H1 (cell line): ENCODE measurements around the gene TGFB2.

Experiments used
- ATF3 ChIP-seq: IDR thresholded peaks from 2 replicates; pipeline ENCODE4 v1.6.1; 2011; ENCODE audit warnings: low read depth, mild to moderate bottlenecking, low read length; ENCODE audit not compliant: insufficient read depth
- CBX5 ChIP-seq: fragments of 300-800, 300-1000 bp; sonication (generic); IDR thresholded peaks from 2 replicates; pipeline ENCODE4 v1.7.1; 2016; ENCODE audit warnings: antibody characterized with exemption, low read length, low read depth
- CREB1 ChIP-seq: IDR thresholded peaks from 2 replicates; pipeline ENCODE4 v1.6.1; 2012; ENCODE audit warnings: inconsistent platforms
- CTCF ChIP-seq, 3 experiments: IDR thresholded peaks; 1 replicate in 2 of 3; 2 replicates in 1 of 3; pipeline versions ENCODE4 v1.5.1 to v1.6.1; 2011; ENCODE audit warnings: low read length in 3 of 3, mild to moderate bottlenecking in 3 of 3, inconsistent platforms in 2 of 3, low read depth in 1 of 3, moderate library complexity in 1 of 3; ENCODE audit not compliant: insufficient read depth in 1 of 3; ENCODE audit errors: control extremely low read depth in 1 of 3
- EP300 ChIP-seq, 2 experiments: IDR thresholded peaks; 1 replicate in 1 of 2; 2 replicates in 1 of 2; pipeline ENCODE4 v1.6.1; 2011 to 2012; ENCODE audit warnings: low read depth in 2 of 2, low read length in 2 of 2, mild to moderate bottlenecking in 2 of 2, borderline replicate concordance in 1 of 2, inconsistent platforms in 1 of 2, moderate library complexity in 1 of 2
- EZH2 ChIP-seq: fragments of 200-600 bp; sonication (generic); IDR thresholded peaks from 2 replicates; pipeline ENCODE4 v1.7.1; 2012; ENCODE audit warnings: low read depth, mild to moderate bottlenecking, moderate library complexity, low read length, inconsistent platforms; ENCODE audit not compliant: severe bottlenecking
- GABPA ChIP-seq: IDR thresholded peaks from 2 replicates; pipeline ENCODE4 v1.6.1; 2011; ENCODE audit warnings: mild to moderate bottlenecking, low read length, moderate library complexity, borderline replicate concordance; ENCODE audit not compliant: insufficient read depth
- JUND ChIP-seq: IDR thresholded peaks from 2 replicates; pipeline ENCODE4 v1.6.1; 2011; ENCODE audit warnings: mild to moderate bottlenecking, improper control_type of control experiment, low read length
- KDM5A ChIP-seq: fragments of 200-600 bp; IDR thresholded peaks from 2 replicates; pipeline ENCODE4 v1.7.1; 2012; ENCODE audit warnings: mild to moderate bottlenecking, low read length, inconsistent platforms, mixed read lengths
- MAX ChIP-seq: IDR thresholded peaks from 2 replicates; pipeline ENCODE4 v1.6.1; 2012; ENCODE audit warnings: inconsistent platforms
- POLR2A ChIP-seq, 2 experiments: IDR thresholded peaks; 1 replicate in 1 of 2; 2 replicates in 1 of 2; pipeline ENCODE4 v1.6.1; 2011; ENCODE audit warnings: low read depth in 2 of 2, low read length in 2 of 2, mild to moderate bottlenecking in 2 of 2; ENCODE audit errors: control extremely low read depth in 1 of 2
- POLR2AphosphoS5 ChIP-seq: IDR thresholded peaks from 2 replicates; pipeline ENCODE4 v1.6.1; 2011; ENCODE audit warnings: low read depth, low read length
- SP2 ChIP-seq: IDR thresholded peaks from 2 replicates; pipeline ENCODE4 v1.6.1; 2012; ENCODE audit warnings: mild to moderate bottlenecking, low read length, inconsistent platforms
- USF2 ChIP-seq: IDR thresholded peaks from 2 replicates; pipeline ENCODE4 v1.6.1; 2011; ENCODE audit warnings: low read length, improper control_type of control experiment

GRCh38 chr1:218490406-218490922 is 145.3 kb downstream of the TGFB2 start:
- TF ChIP-seq CTCF (IDR thresholded peaks at IDR 0.05; ENCODE audit: control extremely low read depth in 1 of 3, insufficient read depth in 1 of 3, low read depth in 1 of 3, low read length in 3 of 3) (no peak), USF2 (no peak), MAX (no peak), GABPA (no peak), JUND (no peak), POLR2AphosphoS5 (no peak), POLR2A (IDR thresholded peaks at IDR 0.05; ENCODE audit: control extremely low read depth in 1 of 2, low read depth in 2 of 2, low read length in 2 of 2) (no peak), EZH2 (no peak), EP300 (IDR thresholded peaks at IDR 0.05; ENCODE audit: borderline replicate concordance in 1 of 2, low read depth in 2 of 2, low read length in 2 of 2) (no peak), SP2 (no peak), ATF3 (no peak), CREB1 (no peak), CBX5 (no peak), KDM5A (no peak)
